ENCODE results near the gene ESAM. TPM values are rescaled to one million over a fixed set of nuclear protein-coding genes. Genes with fewer than 3 reads are reported as not detected.
A peak's percentile ranks its signal among the peaks of the same experiment; 100 is the strongest.

ESAM gene
- total RNA-seq, 1 donor from 2014 or later: 0.50 TPM

- no peak for DNase-seq (ENCODE audit: low read depth)
Observed at GRCh38 chr11:124753205-124753604, 8.9 kb downstream of the ESAM start.

- no peak for DNase-seq (ENCODE audit: low read depth)
Observed at GRCh38 chr11:124752471-124753102, 9.5 kb downstream of the ESAM start.

GRCh38 chr11:124751741-124752470 lies 10.2 kb downstream of the ESAM start, which contains the start of gene VSIG2:
Gene VSIG2, minus strand, starts transcription at chr11:124752255. Its CDS starts 118 bp downstream, at chr11:124752137.
- DNase-seq (ENCODE audit: low read depth): no peak

- DNase-seq (ENCODE audit: low read depth): no peak
Observed at GRCh38 chr11:124751391-124751740, 10.7 kb downstream of the ESAM start.

- DNase-seq (ENCODE audit: low read depth): no peak
Observed at GRCh38 chr11:124749912-124750311, 12.2 kb downstream of the ESAM start.

GRCh38 chr11:124748481-124749343 lies 13.4 kb downstream of the ESAM start:
- DNase-seq (ENCODE audit: low read depth): peak; percentile 32

- DNase-seq (ENCODE audit: low read depth): no peak
Observed at GRCh38 chr11:124748100-124748418, 14.0 kb downstream of the ESAM start.

- no peak for DNase-seq (ENCODE audit: low read depth)
Observed at GRCh38 chr11:124747406-124748099, 14.5 kb downstream of the ESAM start.

GRCh38 chr11:124746621-124747243 lies 15.4 kb downstream of the ESAM start:
- peak; percentile 88 for DNase-seq (ENCODE audit: low read depth)

- no peak for DNase-seq (ENCODE audit: low read depth)
Observed at GRCh38 chr11:124745835-124746620, 16.1 kb downstream of the ESAM start.

GRCh38 chr11:124745270-124745834 lies 16.7 kb downstream of the ESAM start:
- no peak for DNase-seq (ENCODE audit: low read depth)

- DNase-seq (ENCODE audit: low read depth): no peak
Observed at GRCh38 chr11:124743050-124743449, 19.0 kb downstream of the ESAM start.

- no peak for DNase-seq (ENCODE audit: low read depth)
Observed at GRCh38 chr11:124742555-124742954, 19.5 kb downstream of the ESAM start.

GRCh38 chr11:124740277-124740882 lies 21.7 kb downstream of the ESAM start:
- peak; percentile 30 for DNase-seq (ENCODE audit: low read depth)

GRCh38 chr11:124739479-124740276 lies 22.4 kb downstream of the ESAM start, which contains the start of gene NRGN:
Gene NRGN, plus strand, starts transcription at chr11:124739942. Its CDS starts 143 bp downstream, at chr11:124740085.
- peak; percentile 69 for DNase-seq (ENCODE audit: low read depth)

GRCh38 chr11:124738713-124739478 lies 23.2 kb downstream of the ESAM start:
- no peak for DNase-seq (ENCODE audit: low read depth)

- no peak for DNase-seq (ENCODE audit: low read depth)
Observed at GRCh38 chr11:124737638-124738305, 24.3 kb downstream of the ESAM start.

GRCh38 chr11:124736736-124737135 lies 25.4 kb downstream of the ESAM start:
- DNase-seq (ENCODE audit: low read depth): no peak

All from renal cortical epithelial cell (primary cell).